ENCODE data around the gene TNPO1. TPM values are rescaled to one million over a fixed set of nuclear protein-coding genes. Genes with fewer than 3 reads are reported as not detected.

Gene TNPO1
- total and polyA plus RNA-seq, 9 of the 15 experiments (the other 6 are each of a cell fraction or from before 2014, with no cell fraction given) = 20.8 to 176 (median 97.9) TPM

GRCh38 chr5:72857396-72857795 lies 40.9 kb downstream of the TNPO1 start:
- in situ Hi-C loops (cut with MboI) (no loop called here), intact Hi-C loops (cut with micrococcal nuclease) (no loop called here)
- no peaks in the 10 kb centered on the region for H3K9me1 ChIP-seq (ENCODE audit: control insufficient read depth, insufficient read depth, low read length)
- FAIRE-seq = no peak
- no peak for ATAC-seq
- POLR2A ChIA-PET = interaction anchor here (1.0 to 1.4 kb wide), 3 partner anchors 8 to 15 kb away, joined by 3 to 8 read pairs (median 3); no protein-coding TSS in a partner anchor
- no peak for TF ChIP-seq ETV1 (tag; conservative IDR thresholded peaks at IDR 0.05; ENCODE audit: low read depth)
- no peak for TF ChIP-seq EWSR1 (IDR thresholded peaks at IDR 0.05; ENCODE audit: borderline replicate concordance, low read depth, partially characterized antibody)
- TF ChIP-seq KHSRP (IDR thresholded peaks at IDR 0.05) = no peak
- TF ChIP-seq, protein P1, sequence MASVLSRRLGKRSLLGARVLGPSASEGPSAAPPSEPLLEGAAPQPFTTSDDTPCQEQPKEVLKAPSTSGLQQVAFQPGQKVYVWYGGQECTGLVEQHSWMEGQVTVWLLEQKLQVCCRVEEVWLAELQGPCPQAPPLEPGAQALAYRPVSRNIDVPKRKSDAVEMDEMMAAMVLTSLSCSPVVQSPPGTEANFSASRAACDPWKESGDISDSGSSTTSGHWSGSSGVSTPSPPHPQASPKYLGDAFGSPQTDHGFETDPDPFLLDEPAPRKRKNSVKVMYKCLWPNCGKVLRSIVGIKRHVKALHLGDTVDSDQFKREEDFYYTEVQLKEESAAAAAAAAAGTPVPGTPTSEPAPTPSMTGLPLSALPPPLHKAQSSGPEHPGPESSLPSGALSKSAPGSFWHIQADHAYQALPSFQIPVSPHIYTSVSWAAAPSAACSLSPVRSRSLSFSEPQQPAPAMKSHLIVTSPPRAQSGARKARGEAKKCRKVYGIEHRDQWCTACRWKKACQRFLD (CRISPR knock-in tag; IDR thresholded peaks at IDR 0.05) = no peak
- no peak for TF ChIP-seq PURB (CRISPR knock-in tag; IDR thresholded peaks at IDR 0.05; ENCODE audit: low read depth)
- no peak for TF ChIP-seq MYC (IDR thresholded peaks at IDR 0.05; ENCODE audit: low read depth, low read length)
- TF ChIP-seq MYC (CRISPR knock-in tag; IDR thresholded peaks at IDR 0.05; ENCODE audit: borderline replicate concordance, low read depth) = no peak
- TF ChIP-seq ARHGAP35 (IDR thresholded peaks at IDR 0.05; ENCODE audit: partially characterized antibody) = no peak
- TF ChIP-seq, protein P2, sequence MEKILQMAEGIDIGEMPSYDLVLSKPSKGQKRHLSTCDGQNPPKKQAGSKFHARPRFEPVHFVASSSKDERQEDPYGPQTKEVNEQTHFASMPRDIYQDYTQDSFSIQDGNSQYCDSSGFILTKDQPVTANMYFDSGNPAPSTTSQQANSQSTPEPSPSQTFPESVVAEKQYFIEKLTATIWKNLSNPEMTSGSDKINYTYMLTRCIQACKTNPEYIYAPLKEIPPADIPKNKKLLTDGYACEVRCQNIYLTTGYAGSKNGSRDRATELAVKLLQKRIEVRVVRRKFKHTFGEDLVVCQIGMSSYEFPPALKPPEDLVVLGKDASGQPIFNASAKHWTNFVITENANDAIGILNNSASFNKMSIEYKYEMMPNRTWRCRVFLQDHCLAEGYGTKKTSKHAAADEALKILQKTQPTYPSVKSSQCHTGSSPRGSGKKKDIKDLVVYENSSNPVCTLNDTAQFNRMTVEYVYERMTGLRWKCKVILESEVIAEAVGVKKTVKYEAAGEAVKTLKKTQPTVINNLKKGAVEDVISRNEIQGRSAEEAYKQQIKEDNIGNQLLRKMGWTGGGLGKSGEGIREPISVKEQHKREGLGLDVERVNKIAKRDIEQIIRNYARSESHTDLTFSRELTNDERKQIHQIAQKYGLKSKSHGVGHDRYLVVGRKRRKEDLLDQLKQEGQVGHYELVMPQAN (IDR thresholded peaks at IDR 0.05; ENCODE audit: borderline replicate concordance) = no peak
- TF ChIP-seq MTF1 (CRISPR knock-in tag; IDR thresholded peaks at IDR 0.05; ENCODE audit: borderline replicate concordance) = no peak
- TF ChIP-seq GATAD2A (IDR thresholded peaks at IDR 0.05) = no peak
- TF ChIP-seq SMAD2 (IDR thresholded peaks at IDR 0.05; ENCODE audit: low read depth, low read length) = no peak
- TF ChIP-seq HOXB6 (CRISPR knock-in tag; IDR thresholded peaks at IDR 0.05; ENCODE audit: borderline replicate concordance) = no peak
- no peak for TF ChIP-seq ELF1 (tag; IDR thresholded peaks at IDR 0.05)
- no peak for TF ChIP-seq EGR1 (conservative IDR thresholded peaks at IDR 0.05)
- no peak for TF ChIP-seq ZC3H8 (IDR thresholded peaks at IDR 0.05)
- no peak for TF ChIP-seq CEBPZ (IDR thresholded peaks at IDR 0.05; ENCODE audit: borderline replicate concordance, low read depth, low read length)
- TF ChIP-seq TBL1XR1 (IDR thresholded peaks at IDR 0.05; ENCODE audit: low read length in 2 of 2) = no peak
- CTCF ChIA-PET (ENCODE audit: low intra/inter-chr PET ratio) = no interaction called here
- no peaks in the 10 kb centered on the region for H3K9me3 ChIP-seq (replicated peaks; ENCODE audit: control insufficient read depth, insufficient read depth, low read depth, low read length)
- H4K20me1 ChIP-seq (replicated peaks; ENCODE audit: control insufficient read depth, insufficient read depth, low read length) = 0 out of 2 replicates have a peak, but pooled peaks cover 3% of the 10 kb centered on the region
- BruUV-seq (replicated peaks) = no TSS peak
- H3K9ac ChIP-seq (ENCODE audit: insufficient read depth in 1 of 2, low read depth in 2 of 2, low read length in 2 of 2) = no peak overlapping the region
- H3K36me3 ChIP-seq (ENCODE audit: control insufficient read depth, insufficient read depth, low read length) = peaks cover 94% of the 10 kb centered on the region
- 90% methylated on average over 5 of the region's 5 CpGs for WGBS (ENCODE audit: insufficient coverage, low coverage, missing lambda C conversion rate)
- peaks cover 0 to 2% of the 10 kb centered on the region in 2 experiments; a peak in 1 of 5 replicates for H3K4me1 ChIP-seq (replicated peaks in 1 of 2; ENCODE audit: control insufficient read depth in 2 of 2, insufficient read depth in 2 of 2, low read length in 2 of 2)
- DNase-seq (ENCODE audit: extremely low read depth in 1 of 4, low spot score in 3 of 4) = no peak
- no peak overlapping the region for H3K27ac ChIP-seq (ENCODE audit: extremely low read depth, low read depth, low read length)
- H3K79me2 ChIP-seq (ENCODE audit: control insufficient read depth, insufficient read depth, low read length) = peaks cover 89% of the 10 kb centered on the region
- no peak overlapping the region for H2AFZ ChIP-seq (ENCODE audit: low read depth, low read length)
- no peak overlapping the region for H3K4me3 ChIP-seq
- no peaks in the 10 kb centered on the region for H3K27me3 ChIP-seq (ENCODE audit: control insufficient read depth in 2 of 2, insufficient read depth in 2 of 2, low read length in 2 of 2)
- no peak overlapping the region for H3K4me2 ChIP-seq (ENCODE audit: insufficient read depth, low read length)
